Ureter (tissue), 1 donor: ENCODE measurements around the gene ARHGEF33. TPM values are rescaled to one million over a fixed set of nuclear protein-coding genes. Genes with fewer than 3 reads are reported as not detected.

Source experiments
- DNase-seq: peaks from one replicate; pipeline ENCODE4 v3.0.0-alpha.2; 2020; ENCODE audit warnings: low spot score
- total RNA-seq: library from RNA; stranded (reverse); gene quantifications from one replicate; pipeline ENCODE4 v1.2.4, GENCODE V29; 2023
- donor health status: DM: yes; HTN: yes; CAD: no.

The ARHGEF33 gene
- total RNA-seq: 0.68 TPM

DNA sequence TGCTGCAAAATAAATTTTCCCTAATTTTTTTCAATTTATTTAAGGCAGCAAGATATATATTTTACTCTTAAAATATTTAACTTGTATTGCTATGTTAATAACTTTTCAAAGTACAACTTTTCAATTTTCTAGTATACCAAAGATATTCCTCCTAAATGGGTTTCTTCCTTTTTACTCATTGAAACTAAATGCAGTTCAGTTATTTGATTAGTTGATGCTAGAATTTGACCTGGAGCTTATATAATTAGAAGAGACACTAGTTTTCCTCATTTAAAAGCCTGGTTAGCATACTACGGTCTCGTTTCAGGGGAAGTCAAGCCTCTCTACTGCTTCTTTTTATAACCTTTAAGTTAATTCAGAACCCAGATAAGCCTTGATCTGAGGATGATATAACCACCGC is at the start of gene ARHGEF33:
Gene ARHGEF33, plus strand, starts transcription at position 301 of the 400 bp plus-strand sequence. CDS start 29,573 bp downstream, outside the sequence.
- no peak for DNase-seq

DNA sequence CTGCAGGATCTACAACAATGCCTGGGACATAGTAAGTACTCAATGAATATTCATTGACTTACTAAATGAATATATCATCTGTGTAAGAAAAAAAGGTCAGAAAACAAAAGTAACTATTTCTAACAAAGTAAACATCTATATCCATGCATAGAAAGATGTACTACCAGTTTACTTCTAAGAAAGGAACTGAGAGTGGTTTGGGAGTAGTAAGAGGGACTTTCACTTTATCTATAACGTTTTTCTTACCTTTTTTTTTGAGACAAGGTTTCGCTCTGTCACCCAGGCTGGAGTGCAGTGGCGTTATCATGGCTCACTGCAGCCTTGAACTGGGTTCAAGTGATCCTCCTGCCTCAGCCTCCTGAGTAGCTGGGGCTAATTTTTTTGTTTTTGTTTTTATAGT is 39.6 kb upstream of the ARHGEF33 start:
- no peak for DNase-seq

DNA sequence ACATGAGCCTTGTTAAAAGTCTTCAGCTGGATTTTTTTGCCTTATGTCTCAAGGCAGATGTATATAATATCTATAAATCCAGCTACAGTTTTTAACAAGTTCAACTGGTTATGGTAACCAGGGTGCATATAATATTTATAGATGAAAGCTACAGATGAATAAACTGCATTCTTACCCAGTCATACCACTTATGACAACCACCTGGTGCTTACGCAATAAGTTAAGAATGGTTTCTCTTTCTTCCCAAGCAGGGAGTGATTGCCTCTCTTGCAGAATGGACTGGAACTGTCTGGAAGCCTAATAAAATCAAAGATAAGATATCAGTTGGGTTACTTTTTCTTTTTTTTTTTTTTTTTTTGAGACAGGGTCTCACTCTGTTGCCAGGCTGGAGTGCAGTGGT is 33.5 kb upstream of the ARHGEF33 start:
- DNase-seq: no peak

DNA sequence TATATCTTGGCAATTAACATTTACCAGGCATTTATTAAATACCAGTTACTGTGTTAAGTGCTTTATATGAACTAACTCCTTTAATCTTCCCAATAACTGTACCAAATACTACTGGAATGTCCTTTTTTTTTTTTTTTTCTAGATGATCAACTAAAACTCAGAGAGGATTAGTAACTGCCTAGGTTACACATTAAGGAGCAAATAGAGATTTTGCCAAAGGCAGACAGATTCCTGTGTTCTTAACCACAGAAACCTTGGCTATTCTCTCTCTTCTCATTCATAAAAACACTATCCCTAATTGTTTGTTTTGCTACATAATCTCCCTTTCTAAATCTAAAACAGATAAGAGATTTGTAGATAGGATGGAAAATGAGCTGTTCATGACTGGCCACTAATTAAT is 27.2 kb upstream of the ARHGEF33 start:
- no peak for DNase-seq

DNA sequence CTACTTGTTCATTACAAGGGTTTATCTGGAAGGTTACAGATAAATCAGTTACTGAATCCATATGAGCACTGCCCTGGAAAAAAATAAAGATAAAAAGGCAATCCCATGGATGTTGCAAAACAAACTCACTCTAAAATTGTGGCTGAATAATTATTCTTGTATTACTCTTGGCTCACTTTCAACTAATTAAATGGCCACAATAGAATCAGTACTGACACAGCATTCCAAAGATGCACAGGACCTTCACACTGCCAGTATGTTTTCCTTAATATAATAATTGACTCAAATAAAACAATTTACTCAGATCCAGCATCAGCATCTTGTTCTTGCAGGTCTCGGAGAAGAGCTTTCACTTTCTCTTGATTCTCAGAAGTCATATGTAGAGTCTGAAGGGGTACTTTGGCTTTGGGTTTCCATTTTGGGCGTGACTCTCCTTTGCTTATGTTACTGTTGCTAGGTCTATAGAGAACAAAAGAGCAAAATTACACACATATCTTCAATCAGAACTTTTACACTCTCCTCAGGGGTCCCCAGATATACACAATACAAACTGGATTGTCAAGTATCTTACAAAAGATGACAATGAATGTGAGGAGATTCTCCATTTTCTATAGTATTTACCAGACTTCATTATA is 26.5 kb upstream of the ARHGEF33 start:
- DNase-seq: no peak

DNA sequence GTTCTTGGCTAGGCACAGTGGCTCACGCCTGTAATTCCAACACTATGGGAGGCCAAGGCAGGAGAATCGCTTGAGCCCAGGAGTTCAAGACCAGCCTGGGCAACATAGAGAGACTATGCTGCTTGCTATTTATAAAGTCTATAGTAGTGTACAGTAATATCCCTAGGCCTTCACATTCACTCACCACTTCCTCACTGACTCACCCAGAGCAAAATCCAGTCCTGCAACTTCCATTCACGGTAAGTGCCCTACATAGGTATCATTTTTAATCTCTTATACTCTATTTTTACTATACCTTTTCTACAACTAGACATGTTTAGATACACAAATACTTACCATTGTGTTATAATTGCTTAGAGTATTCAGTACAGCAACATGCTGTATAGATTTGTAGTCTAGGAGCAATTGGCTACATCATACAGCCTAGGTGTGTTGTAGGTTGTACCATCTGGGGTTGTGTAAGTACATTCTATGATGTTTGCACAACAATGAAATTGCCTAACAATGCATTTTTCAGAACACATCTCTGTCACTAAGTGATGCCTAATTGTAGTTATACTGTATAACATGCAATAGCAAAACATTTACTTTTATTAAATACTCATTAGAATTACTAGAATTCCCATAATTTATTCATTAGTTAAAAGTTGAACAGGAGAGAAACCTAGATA is 22.8 kb upstream of the ARHGEF33 start:
- no peak for DNase-seq

DNA sequence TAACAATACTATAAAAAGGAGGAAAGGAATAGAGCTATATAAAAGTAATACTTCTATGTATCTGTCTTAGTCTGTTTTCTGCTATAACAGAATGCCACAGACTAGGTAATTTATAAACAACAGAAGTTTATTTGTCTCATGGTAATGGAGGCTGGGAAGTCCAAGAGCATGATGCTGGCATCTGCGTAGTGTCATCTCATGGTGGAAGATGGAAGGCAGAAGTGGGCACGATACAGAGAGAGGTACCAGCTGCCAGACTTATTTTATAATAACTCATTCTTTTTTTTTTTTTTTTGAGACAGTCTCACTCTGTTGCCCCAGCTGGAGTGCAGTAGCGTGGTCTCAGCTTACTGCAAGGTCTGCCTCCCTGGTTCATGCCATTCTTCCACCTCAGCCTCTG is 18.2 kb upstream of the ARHGEF33 start:
- DNase-seq: no peak

DNA sequence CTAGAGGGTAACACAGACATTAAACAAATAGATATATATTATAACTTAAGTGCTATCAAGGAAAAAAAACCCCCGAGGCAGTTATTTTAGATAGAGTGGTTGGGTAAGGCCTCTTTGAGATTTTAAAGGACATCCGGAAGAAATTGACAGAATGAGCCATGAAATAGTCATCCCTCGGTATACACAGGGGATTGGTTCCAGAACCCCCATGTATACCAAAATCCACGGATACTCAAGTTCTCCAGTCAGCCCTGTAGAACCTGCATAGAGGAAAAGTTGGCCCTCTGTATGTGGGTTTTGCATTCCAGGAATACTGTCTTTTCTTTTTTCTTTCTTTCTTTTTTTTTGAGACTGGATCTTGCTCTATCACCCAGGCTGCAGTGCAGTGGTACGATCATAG is 15.9 kb upstream of the ARHGEF33 start:
- DNase-seq: no peak

DNA sequence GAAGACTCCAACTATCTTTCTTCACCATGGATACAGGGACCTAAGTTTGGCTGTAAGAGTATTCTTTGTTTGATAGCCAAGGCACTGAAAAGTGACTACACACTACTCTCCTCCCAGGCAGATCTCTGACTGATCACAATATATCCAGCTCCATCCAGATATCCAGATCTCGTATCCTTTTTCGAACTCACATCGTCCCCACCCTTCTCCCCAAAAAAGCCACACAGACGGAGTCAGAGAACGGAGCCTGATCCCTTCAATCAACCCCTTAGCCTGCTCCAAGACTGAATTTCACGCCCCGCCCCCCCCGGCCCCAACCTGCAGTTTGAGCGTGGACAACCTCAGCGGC is 14.5 kb upstream of the ARHGEF33 start:
- no peak for DNase-seq

DNA sequence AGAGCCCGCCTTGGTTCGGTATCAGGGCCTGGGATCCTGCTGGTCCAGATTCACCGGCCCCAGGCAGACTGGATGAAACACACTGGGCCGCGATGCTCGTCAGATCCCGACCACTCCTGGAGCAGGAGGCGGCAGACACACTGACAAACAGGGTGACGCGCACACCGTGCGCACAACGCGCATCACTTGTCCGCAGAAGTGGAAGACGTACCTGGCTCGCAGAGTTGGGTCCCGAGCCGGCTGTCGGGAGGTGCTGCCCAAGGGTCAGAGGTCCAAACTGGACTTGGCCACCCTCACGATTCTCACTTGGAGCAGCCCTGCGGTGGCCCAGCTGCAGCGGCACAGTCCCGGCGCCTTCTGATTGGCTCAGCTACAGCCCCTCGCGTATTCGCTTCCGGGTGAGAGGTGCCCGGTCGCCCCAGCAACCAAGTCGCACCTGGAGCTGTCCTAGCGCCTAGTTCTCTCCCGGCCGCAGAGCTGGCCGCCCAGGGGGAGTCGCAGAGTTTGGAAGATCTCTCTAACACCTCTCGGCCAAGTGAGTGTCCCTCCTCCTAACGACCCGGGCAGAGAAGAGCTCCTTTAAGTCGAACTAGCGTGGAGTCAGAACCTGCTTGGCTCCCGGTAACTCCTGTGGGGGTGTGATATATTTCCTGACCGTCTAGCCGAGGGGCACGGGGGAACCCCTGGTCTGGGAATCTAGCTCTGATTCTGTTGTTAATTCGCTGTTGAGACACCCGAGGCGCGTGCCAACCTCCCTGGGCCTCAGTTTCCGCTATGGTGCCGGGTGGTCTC is 13.9 kb upstream of the ARHGEF33 start, which contains the start of the genes DHX57 and MORN2:
Gene DHX57, minus strand, starts transcription at position 359 of the 792 bp plus-strand sequence. CDS start 7,529 bp downstream, outside the sequence.
Gene MORN2, plus strand, starts transcription at position 401 of the 792 bp plus-strand sequence.
- DNase-seq: peak; percentile 87

DNA sequence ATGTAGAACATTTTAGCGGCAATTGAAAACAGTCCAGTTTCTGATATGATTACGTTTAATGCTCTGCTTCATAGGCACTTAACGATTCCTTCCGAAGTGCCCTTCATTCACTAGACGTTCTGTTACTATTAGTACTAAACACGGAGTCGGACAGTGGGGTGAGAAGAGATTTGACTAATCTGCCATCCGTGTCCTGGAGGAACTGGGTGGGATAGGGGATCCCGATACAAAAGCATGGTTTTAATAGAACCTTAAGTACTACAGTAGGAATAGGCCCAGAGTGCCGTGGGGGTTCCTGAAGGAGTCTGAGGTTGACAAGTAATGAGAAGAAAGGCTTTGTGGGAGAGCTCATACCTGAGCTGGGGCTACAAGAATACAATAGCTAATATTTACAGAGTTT is 13.3 kb upstream of the ARHGEF33 start:
- DNase-seq: no peak

DNA sequence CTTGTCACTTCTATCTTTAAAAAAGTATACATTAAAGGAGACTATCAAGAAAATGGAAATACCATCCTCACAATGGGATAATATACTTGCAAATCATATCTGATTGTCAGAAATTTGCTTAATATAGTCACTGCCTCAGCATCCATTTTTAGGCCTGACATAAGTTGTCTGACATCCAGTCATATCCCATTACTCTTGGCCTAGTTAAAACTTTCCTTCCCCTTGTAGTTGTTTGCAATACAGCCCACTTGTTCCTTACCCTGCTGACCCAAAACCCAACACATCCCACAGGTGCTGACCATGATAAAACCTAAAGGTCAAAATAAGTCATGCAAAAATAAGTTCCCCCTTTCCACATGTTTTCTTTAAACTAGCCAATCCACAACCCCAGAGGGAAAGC is 3.6 kb upstream of the ARHGEF33 start:
- DNase-seq: no peak

DNA sequence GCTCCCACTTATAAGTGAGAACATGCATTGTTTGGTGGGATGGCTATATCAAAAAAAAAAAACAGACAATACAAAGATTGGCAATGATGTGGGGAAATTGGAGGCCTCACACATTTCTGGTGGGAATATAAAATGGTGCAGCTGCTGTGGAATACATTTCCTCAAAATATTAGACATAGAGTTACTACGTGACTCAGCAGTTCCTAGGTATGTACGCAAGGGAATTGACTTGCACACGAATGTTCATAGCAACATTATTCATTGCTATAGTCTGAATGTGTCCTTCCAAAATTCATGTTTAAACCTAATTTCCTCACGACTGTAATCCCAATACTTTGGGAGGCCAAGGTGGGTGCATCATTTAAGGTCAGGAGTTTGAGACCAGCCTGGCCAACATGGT is 2.3 kb upstream of the ARHGEF33 start:
- no peak for DNase-seq

DNA sequence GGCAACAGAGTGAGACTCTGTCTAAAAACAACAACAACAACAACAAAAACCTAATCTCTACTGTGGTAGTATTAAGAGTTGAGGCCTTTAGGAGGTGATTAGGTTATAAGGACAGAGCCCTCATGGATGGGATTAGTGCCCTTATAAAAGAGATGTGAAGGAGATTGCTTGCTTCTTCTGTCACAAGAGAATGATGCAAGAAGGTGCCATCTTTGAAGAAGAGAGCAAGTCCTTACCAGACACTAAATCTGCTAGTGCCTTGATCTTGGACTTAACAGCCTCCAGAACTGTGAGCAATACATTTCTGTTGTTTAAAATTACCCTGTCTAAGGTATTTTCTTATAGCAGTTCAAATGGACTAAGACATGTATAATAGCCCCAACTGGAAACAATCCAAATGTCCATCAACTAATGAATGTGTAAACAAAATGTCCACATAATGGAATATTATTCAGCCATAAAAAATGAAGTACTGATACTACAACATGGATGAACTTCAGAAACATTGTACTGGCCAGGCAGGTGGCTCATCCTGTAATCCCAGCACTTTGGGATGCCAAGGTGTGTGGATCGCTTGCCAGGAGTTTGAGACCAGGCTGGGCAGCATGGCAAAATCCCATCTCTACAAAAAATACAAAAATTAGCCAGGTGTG is 1.6 kb upstream of the ARHGEF33 start:
- DNase-seq: no peak

DNA sequence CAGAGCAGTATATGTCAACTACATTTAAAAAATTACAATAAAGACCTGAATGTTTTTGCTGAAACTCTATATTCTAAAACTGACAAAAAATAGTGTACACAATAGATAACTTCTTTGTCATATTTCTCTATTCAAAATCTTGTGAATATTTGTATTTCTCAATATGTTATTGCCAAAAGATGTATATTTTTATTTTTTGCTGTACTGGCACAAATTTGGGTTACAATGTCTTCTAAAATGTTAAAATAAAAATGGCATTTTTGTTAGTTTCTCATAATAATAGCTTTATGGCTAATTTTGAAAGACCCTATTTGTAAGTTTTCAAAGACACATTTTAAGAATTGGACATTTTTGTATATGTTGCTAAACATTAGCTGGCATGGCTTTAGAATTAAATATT is 630 bp upstream of the ARHGEF33 start:
- DNase-seq: no peak

DNA sequence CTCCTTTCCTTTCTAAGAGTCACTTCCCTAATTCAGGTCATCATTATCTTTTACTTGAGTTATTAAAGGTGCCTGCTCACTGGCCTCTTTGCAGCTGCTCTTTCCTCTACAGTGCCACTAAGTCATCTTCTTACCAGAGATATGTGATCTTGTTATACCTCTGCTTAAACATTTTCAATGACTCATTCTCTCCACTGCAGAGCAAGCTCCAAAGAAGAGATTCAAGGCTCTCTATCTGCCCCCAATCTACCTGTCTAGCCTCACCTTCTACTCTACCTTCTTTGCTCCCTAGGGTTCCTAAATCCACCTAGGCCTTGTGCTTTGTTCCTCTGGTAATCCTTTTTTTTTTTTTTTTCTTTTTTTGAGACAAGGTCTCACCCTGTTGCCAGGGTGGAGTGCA is 3.1 kb downstream of the ARHGEF33 start:
- no peak for DNase-seq

DNA sequence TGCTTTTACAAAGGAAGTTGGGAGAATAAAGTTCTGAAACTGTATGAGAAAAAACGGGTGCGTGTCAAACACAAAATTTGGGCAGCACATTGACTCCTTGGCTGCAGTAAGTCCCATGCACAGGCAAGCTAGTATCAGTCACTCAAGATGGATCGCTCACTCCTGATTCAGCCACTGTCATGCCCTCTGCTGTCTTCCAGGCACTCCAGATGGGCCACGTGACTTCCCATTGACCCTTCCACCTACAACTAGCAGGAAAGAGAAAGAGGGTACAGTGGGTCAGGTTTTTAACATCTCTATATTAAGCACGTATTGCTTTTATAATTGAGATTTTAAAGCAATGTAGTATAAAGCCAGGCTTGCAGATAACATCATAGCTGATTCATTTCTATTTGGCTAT is 8.6 kb downstream of the ARHGEF33 start:
- DNase-seq: no peak

DNA sequence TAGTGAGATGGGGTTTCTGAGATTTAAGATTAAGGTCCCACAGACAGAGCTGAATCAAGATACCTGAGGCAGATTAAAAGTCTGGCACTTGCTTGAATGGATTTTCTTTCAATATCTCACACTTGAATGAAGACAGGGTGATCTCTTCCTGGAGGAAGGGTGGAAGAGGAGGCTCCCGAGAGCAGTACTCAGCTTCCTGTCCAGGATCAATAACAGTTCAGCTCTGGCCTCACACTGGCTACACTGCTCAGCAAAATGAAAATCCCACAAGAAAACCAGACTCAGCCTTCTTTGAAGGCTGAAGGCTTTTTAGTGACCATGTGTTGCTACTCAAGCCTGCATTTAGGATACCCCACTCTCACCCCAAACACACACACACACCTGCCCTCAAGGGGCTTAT is 11.1 kb downstream of the ARHGEF33 start:
- DNase-seq: no peak

DNA sequence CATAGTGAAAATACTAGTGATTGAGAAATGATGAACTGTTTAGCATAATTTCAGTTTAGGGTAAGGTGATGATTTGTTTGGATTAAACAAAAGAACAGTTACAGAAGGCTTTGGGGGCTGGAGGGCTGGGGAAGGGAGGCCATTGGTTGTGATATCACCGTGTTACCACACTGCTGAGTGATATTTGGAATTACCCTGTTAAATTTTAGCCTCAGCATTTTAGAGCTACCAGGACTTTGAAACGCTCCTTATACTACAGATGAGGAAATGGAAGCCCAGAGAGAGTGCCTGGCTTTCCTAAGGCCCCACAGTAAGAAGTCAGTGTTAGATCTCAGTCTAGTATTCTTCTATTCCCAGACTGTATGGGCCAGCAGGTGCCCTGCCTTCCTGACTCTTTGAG is 15.6 kb downstream of the ARHGEF33 start:
- no peak for DNase-seq

DNA sequence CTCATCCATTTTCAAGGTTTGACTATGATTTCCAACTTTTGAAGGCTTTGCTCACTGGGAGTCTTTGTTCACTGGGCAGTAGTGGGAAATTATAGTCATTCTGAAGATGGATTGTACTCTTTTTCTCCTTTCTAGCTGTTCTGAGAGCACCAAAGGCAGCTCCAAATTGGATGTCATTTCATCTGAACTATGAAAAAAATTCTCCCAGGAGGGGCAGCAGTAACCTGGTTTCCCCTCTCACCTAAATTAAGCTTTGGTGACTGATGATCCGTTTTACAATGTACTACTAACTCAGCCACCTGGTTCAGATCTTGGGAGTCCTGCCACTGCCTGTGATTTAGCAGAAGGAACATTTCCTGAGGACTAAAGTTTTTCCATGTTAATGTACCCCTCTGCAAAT is 17.6 kb downstream of the ARHGEF33 start:
- DNase-seq: no peak

DNA sequence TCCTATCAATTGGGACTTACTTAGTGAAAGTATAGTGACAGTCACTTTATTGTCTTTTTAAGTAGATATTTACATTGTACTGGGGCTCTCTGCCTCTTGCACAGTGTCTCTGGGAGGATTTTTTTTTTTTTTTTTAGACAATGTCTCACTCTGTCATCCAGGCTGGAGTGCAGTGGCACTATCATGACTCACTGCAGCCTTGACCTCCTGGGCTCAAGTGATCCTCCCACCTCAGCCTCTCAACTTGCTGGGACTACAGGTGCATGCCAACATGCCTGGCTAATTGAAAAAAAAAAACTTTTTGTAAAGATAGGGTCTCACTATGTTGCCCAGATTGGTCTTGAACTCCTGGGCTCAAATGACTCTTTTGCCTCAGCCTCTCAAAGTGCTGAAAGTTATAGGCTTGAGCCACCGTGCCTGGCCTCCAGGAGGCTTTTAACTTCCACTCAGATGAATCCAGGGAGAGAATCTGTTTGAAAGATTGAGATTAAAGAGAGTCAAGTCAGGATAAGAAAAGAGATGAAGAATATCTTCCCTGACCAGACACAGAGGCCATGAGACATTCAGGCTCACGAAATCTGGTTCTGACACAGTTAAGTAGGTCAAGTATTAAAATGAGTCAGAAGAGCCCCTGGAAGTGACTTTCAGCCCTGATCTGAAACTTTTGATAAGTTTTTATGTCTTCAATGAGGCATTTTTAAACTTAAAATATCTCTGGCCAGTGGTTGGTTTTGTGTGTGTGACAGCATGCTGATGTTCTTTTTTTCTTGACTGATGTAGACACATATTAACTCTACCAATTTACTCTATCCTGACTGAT is 18.3 kb downstream of the ARHGEF33 start:
- DNase-seq: no peak
